ENCODE results near the gene RTP5.

- TF ChIP-seq CTCF (IDR thresholded peaks at IDR 0.05) (no peak), POLR2AphosphoS5 (IDR thresholded peaks at IDR 0.05) (no peak)
Measured at GRCh38 chr2:241902357-241902991, 32.9 kb downstream of the RTP5 start.

Data from upper lobe of left lung (tissue), 4 donors.